Suprapubic skin (tissue), 4 donors: Measurements from ENCODE around the gene EAF2.

ENCODE experiments used
- EP300 ChIP-seq: sonication (generic); formaldehyde crosslinking; IDR thresholded peaks from one replicate; pipeline ENCODE4 v1.6.1; 2017; ENCODE audit warnings: antibody characterized with exemption
- POLR2A ChIP-seq, 2 donors: fragments of 450-650 bp; IDR thresholded peaks; one replicate each; pipeline ENCODE4 v1.6.1; 2017; ENCODE audit warnings: antibody characterized with exemption in 2 of 2, mild to moderate bottlenecking in 2 of 2, moderate library complexity in 2 of 2
- POLR2AphosphoS5 ChIP-seq, 3 donors: sonication (generic); formaldehyde crosslinking; IDR thresholded peaks; one replicate each; pipeline ENCODE4 v1.6.1; 2017; ENCODE audit warnings: antibody characterized with exemption in 3 of 3
- TF ChIP-seq, protein P1 (sequence below), 2 donors: fragments of 200-600 bp in 1 of 2; fragments of 450-650 bp in 1 of 2; sonication (generic) in 1 of 2; IDR thresholded peaks; one replicate each; pipeline ENCODE4 v1.5.1; 2016 to 2019; ENCODE audit warnings: antibody characterized with exemption in 2 of 2, mild to moderate bottlenecking in 1 of 2, moderate library complexity in 1 of 2

DNA sequence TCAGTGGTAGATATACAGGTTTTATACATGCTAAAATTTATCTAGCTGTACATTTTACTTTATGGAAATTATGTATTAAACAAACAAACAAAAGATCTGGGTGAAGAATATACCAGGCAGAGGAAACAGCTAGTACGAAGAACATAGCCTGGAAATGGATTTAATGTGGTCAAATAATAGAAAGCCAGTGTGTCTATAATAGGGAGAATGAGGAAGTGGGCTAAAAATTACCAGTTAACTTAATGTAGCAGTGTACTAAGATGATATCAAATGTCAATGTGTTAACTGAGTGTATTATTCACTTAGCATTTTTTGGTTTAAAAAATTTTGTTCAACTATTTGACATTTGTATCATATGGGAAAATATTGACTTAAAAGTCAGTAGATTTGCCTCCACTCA, 36.4 kb downstream of the EAF2 start:
- TF ChIP-seq POLR2A (IDR thresholded peaks at IDR 0.05) (no peak), EP300 (no peak), POLR2AphosphoS5 (IDR thresholded peaks at IDR 0.05) (no peak)
- TF ChIP-seq, protein P1, sequence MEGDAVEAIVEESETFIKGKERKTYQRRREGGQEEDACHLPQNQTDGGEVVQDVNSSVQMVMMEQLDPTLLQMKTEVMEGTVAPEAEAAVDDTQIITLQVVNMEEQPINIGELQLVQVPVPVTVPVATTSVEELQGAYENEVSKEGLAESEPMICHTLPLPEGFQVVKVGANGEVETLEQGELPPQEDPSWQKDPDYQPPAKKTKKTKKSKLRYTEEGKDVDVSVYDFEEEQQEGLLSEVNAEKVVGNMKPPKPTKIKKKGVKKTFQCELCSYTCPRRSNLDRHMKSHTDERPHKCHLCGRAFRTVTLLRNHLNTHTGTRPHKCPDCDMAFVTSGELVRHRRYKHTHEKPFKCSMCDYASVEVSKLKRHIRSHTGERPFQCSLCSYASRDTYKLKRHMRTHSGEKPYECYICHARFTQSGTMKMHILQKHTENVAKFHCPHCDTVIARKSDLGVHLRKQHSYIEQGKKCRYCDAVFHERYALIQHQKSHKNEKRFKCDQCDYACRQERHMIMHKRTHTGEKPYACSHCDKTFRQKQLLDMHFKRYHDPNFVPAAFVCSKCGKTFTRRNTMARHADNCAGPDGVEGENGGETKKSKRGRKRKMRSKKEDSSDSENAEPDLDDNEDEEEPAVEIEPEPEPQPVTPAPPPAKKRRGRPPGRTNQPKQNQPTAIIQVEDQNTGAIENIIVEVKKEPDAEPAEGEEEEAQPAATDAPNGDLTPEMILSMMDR (IDR thresholded peaks at IDR 0.05): no peak
